Stimulated activated CD8-positive, alpha-beta memory T cell treated with anti-CD3 and anti-CD28 coated beads, Interleukin-4, amount 100 ng/mL, for 1 hour (primary cell): ENCODE measurements around the gene FAAP100.
"Not testable (repeated sequence)": the region's sequence is repeated elsewhere in the genome, so short reads cannot be mapped to it uniquely, and the experiment has no call there.

Experiments used
- DNase-seq, 2 donors: peaks; one replicate each; pipeline ENCODE4 v3.0.0-alpha.2; 2020; ENCODE audit warnings: low read depth in 2 of 2, low spot score in 1 of 2

The FAAP100 gene

GRCh38 chr17:81538651-81539570, 13.2 kb downstream of the FAAP100 start:
- no peak for DNase-seq

- no peak for DNase-seq
Measured at GRCh38 chr17:81537856-81538555, 14.1 kb downstream of the FAAP100 start.

- no peak for DNase-seq
Measured at GRCh38 chr17:81537343-81537855, 14.8 kb downstream of the FAAP100 start.

- no peak for DNase-seq
Measured at GRCh38 chr17:81536299-81537290, 15.6 kb downstream of the FAAP100 start.

GRCh38 chr17:81535480-81536298, 16.5 kb downstream of the FAAP100 start:
- DNase-seq: no peak

- DNase-seq: no peak
Measured at GRCh38 chr17:81535007-81535328, 17.2 kb downstream of the FAAP100 start.

GRCh38 chr17:81534157-81535006, 17.8 kb downstream of the FAAP100 start:
- DNase-seq: no peak

- DNase-seq: no peak
Measured at GRCh38 chr17:81533339-81534141, 18.6 kb downstream of the FAAP100 start.

- no peak for DNase-seq
Measured at GRCh38 chr17:81532490-81533287, 19.5 kb downstream of the FAAP100 start.

- not testable (repeated sequence) for DNase-seq
Measured at GRCh38 chr17:81531998-81532404, 20.2 kb downstream of the FAAP100 start.

- not testable (repeated sequence) for DNase-seq
Measured at GRCh38 chr17:81531013-81531412, 21.1 kb downstream of the FAAP100 start.

GRCh38 chr17:81529437-81529803, 22.7 kb downstream of the FAAP100 start:
- no peak for DNase-seq

GRCh38 chr17:81528651-81529436, 23.3 kb downstream of the FAAP100 start:
- DNase-seq: no peak

GRCh38 chr17:81528384-81528650, 23.8 kb downstream of the FAAP100 start:
- DNase-seq: no peak

- no peak for DNase-seq
Measured at GRCh38 chr17:81527591-81528383, 24.4 kb downstream of the FAAP100 start, which contains the start of gene FSCN2. FSCN2 (plus strand) TSS chr17:81528377; CDS start chr17:81528532, 155 bp downstream.
